ENCODE data around the gene NPAS3.

The NPAS3 gene

GRCh38 chr14:33534632-33535031, 596.0 kb downstream of the NPAS3 start:
- in situ Hi-C loops (cut with MboI; ENCODE audit: low sequenced_read_pairs) = no loop called here

GRCh38 chr14:33539918-33540357, 601.3 kb downstream of the NPAS3 start:
- in situ Hi-C loops (cut with MboI; ENCODE audit: low sequenced_read_pairs) = no loop called here

GRCh38 chr14:33541171-33541570, 602.5 kb downstream of the NPAS3 start:
- in situ Hi-C loops (cut with MboI; ENCODE audit: low sequenced_read_pairs) = no loop called here

GRCh38 chr14:33542338-33543287, 603.9 kb downstream of the NPAS3 start:
- in situ Hi-C loops (cut with MboI; ENCODE audit: low sequenced_read_pairs) = no loop called here

GRCh38 chr14:33545696-33546095, 607.0 kb downstream of the NPAS3 start:
- in situ Hi-C loops (cut with MboI; ENCODE audit: low sequenced_read_pairs) = no loop called here

GRCh38 chr14:33548606-33549005, 609.9 kb downstream of the NPAS3 start:
- in situ Hi-C loops (cut with MboI; ENCODE audit: low sequenced_read_pairs) = no loop called here

GRCh38 chr14:33551963-33552362, 613.3 kb downstream of the NPAS3 start:
- in situ Hi-C loops (cut with MboI; ENCODE audit: low sequenced_read_pairs) = no loop called here

- in situ Hi-C loops (cut with MboI; ENCODE audit: low sequenced_read_pairs) = no loop called here
These were observed 615.1 kb downstream of the NPAS3 start for GRCh38 chr14:33553706-33554278.

- in situ Hi-C loops (cut with MboI; ENCODE audit: low sequenced_read_pairs) = no loop called here
These were observed 616.3 kb downstream of the NPAS3 start for GRCh38 chr14:33554988-33555387.

- in situ Hi-C loops (cut with MboI; ENCODE audit: low sequenced_read_pairs) = no loop called here
These were observed 617.2 kb downstream of the NPAS3 start for GRCh38 chr14:33555710-33556350.

GRCh38 chr14:33556382-33557121, 617.9 kb downstream of the NPAS3 start:
- in situ Hi-C loops (cut with MboI; ENCODE audit: low sequenced_read_pairs) = no loop called here

- in situ Hi-C loops (cut with MboI; ENCODE audit: low sequenced_read_pairs) = no loop called here
These were observed 622.2 kb downstream of the NPAS3 start for GRCh38 chr14:33560718-33561431.

- in situ Hi-C loops (cut with MboI; ENCODE audit: low sequenced_read_pairs) = no loop called here
These were observed 623.0 kb downstream of the NPAS3 start for GRCh38 chr14:33561488-33562175.

GRCh38 chr14:33563191-33563900, 624.7 kb downstream of the NPAS3 start:
- in situ Hi-C loops (cut with MboI; ENCODE audit: low sequenced_read_pairs) = no loop called here

- in situ Hi-C loops (cut with MboI; ENCODE audit: low sequenced_read_pairs) = no loop called here
These were observed 625.2 kb downstream of the NPAS3 start for GRCh38 chr14:33563901-33564197.

GRCh38 chr14:33564774-33565630, 626.3 kb downstream of the NPAS3 start:
- in situ Hi-C loops (cut with MboI; ENCODE audit: low sequenced_read_pairs) = no loop called here

GRCh38 chr14:33566082-33566481, 627.4 kb downstream of the NPAS3 start:
- in situ Hi-C loops (cut with MboI; ENCODE audit: low sequenced_read_pairs) = no loop called here

GRCh38 chr14:33567023-33567728, 628.5 kb downstream of the NPAS3 start:
- in situ Hi-C loops (cut with MboI; ENCODE audit: low sequenced_read_pairs) = no loop called here
